Fibroblast of mammary gland (primary cell): Measurements from ENCODE around the gene PCNX2.

Experiments
- DNase-seq: peaks from one replicate; pipeline ENCODE4 v3.0.0-alpha.2; 2010; ENCODE audit warnings: low read depth
- H3K4me3 ChIP-seq: 2 replicates; pipeline ENCODE4 v1.5.1; 2011; ENCODE audit warnings: low read depth, mild to moderate bottlenecking, low read length, moderate library complexity; ENCODE audit not compliant: control insufficient read depth
- TF ChIP-seq, protein P1 (sequence below): conservative IDR thresholded peaks from 2 replicates; pipeline ENCODE4 v1.5.1; 2011; ENCODE audit warnings: low read depth, low read length, inconsistent platforms; ENCODE audit not compliant: control insufficient read depth, insufficient read depth

The PCNX2 gene

DNA sequence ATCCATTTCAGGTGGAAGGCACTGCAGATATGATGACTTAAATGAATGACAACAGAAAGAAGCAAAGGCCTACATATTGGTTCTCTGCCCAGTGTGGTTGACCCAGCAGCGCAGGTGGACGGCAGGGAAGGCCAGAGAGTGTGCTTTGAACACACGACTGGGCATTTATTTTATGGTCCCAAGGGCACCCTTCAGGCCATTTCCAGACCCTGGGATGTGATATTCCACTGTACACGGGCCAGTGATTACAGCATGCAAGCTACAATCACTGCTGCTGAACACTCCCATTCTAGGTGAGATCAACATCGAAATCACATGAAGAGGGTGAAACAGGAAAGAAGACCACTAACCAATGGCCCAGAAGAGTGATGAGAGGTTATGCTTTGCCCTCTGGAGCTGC, 33.8 kb downstream of the PCNX2 start:
- no peak for DNase-seq

DNA sequence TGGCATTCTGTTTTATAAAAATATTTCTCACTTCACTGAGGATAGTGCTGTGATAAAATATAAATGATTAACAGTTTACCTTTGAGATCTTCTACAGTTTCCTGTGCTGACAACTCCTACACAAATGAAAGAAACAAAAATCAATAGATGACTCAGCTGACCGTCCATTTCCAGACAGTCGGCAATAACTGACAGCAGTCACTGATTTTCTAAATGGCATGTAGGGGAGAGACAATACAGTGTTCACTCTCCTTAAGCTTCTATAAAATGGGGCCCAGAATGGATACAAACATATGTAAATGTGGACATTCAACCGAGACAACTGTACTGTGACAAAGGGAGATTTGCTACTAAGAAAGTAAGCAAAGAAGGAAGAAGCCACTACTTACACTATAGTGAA, 34.3 kb downstream of the PCNX2 start:
- TF ChIP-seq, protein P1, sequence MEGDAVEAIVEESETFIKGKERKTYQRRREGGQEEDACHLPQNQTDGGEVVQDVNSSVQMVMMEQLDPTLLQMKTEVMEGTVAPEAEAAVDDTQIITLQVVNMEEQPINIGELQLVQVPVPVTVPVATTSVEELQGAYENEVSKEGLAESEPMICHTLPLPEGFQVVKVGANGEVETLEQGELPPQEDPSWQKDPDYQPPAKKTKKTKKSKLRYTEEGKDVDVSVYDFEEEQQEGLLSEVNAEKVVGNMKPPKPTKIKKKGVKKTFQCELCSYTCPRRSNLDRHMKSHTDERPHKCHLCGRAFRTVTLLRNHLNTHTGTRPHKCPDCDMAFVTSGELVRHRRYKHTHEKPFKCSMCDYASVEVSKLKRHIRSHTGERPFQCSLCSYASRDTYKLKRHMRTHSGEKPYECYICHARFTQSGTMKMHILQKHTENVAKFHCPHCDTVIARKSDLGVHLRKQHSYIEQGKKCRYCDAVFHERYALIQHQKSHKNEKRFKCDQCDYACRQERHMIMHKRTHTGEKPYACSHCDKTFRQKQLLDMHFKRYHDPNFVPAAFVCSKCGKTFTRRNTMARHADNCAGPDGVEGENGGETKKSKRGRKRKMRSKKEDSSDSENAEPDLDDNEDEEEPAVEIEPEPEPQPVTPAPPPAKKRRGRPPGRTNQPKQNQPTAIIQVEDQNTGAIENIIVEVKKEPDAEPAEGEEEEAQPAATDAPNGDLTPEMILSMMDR = no peak
- H3K4me3 ChIP-seq = no peak overlapping the region
- no peak for DNase-seq

More for the DNA sequence above, 33.8 kb downstream of the PCNX2 start:
- TF ChIP-seq, protein P1 = no peak
- H3K4me3 ChIP-seq = no peak overlapping the region

DNA sequence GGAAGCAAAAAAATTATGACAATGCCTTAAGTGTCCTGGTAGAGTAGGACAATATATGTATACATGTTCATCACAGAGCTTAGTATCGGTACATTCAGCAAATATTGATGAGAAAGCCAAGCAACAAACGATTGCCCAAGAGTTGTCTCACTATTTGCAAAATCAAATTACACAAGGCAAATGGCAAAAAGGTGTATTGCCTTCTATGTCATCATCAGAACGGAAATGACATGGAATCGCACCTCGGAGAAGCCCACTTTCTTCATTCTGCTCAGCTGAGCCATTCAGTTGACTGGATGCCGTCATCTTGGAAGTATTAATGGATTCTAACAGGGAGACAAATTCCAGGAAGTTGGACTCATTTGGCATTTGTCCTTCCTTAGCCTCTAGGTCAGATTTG, 37.7 kb downstream of the PCNX2 start:
- TF ChIP-seq, protein P1 = no peak
- DNase-seq = no peak
- H3K4me3 ChIP-seq = no peak overlapping the region

DNA sequence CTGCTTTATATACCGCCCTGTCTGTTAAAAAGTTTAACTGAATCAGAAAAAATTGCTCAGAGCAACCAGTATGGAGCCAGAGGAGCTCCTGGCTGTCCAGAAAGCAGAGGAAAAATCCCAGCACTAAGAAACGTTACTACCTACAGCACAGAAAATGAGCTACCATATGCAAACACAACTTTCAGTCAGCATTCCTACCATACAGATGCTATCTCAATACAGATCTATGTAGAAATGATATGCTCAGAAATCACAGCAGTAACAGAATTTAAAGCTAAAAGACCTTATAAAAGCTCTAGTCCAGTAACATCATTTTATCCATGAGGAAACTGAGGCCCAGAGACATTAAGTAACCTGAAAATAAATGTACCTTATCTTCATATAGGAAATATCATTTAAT, 38.7 kb downstream of the PCNX2 start:
- no peak overlapping the region for H3K4me3 ChIP-seq
- DNase-seq = no peak
- TF ChIP-seq, protein P1 = no peak

DNA sequence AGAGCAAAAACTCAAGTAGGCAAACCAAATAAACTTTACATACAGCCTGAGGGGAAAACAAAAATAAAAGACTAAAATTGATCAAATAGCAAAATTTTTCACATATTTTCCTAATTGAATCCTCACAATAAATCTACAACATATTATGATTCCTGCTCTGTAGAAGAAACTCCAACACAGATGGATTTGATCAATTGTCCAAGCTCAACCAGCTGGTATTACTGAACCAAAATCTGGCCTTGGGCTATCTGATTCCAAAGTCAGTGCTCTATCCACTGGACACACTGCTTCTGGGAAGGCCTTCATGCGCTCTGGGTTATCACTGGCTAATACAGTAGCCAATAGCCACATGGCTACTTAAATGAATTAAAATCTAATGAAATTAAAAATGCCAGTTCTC, 39.3 kb downstream of the PCNX2 start:
- TF ChIP-seq, protein P1 = no peak
- no peak for DNase-seq
- H3K4me3 ChIP-seq = no peak overlapping the region

DNA sequence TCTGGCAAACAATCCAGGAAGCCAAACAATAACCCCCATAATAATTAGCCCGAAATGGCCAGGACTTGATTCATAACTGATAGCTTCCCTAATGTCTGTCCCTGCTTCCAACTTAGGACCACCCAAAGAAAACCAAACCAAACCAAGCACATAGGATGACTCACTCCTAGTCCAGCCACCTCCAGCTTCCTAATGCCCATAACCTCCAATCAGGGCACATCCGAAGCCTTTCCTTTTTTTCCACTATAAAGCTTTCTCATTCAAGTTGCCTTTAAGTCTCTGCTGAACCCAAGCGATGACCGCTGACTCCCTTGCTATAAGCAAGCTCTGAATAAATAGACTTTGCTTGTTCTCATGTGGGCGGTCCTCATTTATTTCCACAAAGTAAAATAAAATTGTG, 40.4 kb downstream of the PCNX2 start:
- no peak overlapping the region for H3K4me3 ChIP-seq
- TF ChIP-seq, protein P1 = no peak
- DNase-seq = no peak

DNA sequence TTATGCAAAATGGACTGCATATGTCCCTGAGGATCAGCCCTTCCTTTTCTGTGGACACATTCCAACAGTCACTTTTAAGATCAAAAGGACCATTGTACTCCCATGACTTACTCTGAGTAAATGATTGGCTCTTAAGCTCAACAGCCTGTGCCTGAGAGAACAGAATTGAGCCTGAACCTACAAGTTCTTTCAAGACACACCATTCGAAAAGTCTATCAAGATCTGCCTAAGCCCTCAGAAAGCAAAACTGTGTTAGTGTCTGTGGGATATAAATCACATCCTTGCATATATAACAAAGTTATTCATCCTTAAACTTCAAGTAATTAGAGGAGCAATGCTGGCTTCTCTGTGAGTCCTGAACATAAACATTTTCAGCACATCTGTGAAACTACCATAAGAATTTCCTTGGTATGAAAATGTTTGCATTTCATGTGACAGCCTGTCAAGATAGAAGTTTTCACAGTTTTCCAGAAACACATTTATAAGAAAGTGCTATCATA, 41.6 kb downstream of the PCNX2 start:
- no peak for DNase-seq
- H3K4me3 ChIP-seq = no peak overlapping the region
- TF ChIP-seq, protein P1 = no peak
